ENCODE results near the gene INHBC.

Gene INHBC

DNA sequence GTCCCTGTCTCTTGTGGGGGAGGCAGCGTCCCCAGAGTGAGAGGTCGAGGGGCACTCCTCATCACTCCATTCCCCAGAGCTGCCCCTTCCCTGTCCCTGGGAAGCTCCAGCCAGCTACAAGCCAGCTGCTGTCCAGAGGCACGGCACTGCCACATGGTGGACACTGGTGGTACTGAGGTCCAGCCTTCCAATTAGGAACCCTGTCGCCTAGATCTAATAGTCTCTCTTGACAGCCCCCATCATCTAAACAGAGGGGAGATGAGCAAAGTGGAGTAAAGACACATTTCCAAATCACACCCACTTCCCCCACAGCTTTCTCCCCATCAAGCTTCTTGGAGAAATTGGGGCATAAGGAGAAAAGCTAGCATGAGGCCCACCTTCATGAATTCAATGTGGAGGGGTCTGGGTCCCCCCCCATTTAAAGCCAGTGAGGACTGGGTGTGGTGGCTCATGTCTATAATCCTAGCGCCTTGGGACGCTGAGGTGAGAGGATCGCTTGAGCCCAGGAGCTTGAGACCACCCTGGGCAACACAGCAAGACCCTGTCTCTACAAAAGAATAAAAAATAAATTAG lies 18.4 kb downstream of the INHBC start:
- peak in 1 of 2 donors; percentile 41 for DNase-seq (ENCODE audit: low read depth in 1 of 2, low spot score in 1 of 2)

DNA sequence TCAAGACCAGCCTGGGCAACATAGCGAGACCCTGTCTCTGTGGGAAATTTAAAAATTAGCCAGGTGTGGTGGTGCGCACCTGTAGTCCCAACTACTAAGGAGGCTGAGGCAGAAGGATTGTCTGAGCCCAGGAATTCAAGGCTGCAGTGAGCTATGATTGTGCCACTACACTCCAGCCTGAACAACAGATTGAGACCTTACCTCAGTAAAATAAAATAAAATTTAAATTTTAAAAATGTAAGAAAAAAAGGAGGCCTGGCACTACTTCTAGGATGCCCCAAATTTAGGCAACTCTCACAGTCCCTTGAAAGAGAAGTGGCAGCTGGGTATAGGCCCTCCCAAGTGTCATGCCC lies 19.6 kb downstream of the INHBC start:
- DNase-seq (ENCODE audit: low read depth in 1 of 2, low spot score in 1 of 2): no peak

DNA sequence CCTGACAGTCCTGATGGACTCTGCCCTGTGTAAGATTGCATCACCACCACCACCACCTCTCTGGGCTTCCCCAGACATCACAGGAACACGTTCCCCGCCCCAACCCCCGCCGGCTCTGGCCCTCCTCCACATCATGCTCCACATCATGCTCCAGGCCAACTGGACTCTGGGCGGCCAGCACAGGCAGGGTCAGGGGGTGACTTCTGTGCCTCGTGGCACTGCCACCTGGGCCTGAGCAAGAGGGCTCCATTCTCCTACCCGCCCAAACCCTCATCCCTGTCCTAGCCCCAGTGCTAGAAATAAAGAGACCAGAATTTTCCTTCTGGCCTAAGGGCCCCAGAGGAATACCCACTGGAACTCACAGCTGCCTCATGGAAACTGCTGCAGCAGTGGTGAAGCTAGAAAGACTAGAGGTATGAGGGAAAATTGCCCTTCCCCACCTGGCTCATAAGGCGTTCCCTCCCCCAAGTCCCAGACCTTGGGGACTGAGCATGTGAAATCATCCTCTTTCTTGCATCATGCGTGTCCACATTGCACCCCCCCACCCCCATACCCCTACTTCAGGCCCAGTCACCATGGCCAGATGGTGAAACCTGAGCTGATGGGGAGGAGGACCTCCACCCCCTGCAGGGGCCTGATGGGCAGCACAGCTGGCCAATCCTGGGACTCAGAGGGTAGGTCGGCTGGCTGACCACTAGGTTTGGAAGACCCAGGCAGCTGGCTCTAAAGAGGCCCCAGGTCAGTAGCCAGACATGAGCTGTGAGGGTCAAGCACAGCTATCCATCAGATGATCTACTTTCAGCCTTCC lies 20.2 kb downstream of the INHBC start, which contains the start of gene INHBE:
Gene INHBE (plus strand): TSS at position 742 of the 808 bp plus-strand sequence. CDS start 230 bp downstream, outside the sequence.
- DNase-seq (ENCODE audit: low read depth in 1 of 2, low spot score in 1 of 2): no peak

DNA sequence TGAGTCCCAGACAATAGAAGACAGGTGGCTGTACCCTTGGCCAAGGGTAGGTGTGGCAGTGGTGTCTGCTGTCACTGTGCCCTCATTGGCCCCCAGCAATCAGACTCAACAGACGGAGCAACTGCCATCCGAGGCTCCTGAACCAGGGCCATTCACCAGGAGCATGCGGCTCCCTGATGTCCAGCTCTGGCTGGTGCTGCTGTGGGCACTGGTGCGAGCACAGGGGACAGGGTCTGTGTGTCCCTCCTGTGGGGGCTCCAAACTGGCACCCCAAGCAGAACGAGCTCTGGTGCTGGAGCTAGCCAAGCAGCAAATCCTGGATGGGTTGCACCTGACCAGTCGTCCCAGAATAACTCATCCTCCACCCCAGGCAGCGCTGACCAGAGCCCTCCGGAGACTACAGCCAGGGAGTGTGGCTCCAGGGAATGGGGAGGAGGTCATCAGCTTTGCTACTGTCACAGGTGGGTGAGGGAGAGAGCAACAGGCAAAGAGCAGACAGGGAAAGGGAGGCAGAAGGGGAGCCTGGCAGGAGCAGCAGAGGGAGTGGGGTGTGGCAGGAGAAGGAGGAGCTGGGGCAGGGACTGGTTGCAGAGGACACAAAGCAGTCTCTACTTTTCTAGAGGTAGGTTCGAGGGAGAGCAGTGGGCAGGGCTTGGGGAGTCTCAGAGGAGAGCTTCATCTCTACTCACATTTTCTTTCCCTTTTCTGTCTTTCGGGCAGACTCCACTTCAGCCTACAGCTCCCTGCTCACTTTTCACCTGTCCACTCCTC lies 21.0 kb downstream of the INHBC start:
- DNase-seq (ENCODE audit: low read depth in 1 of 2, low spot score in 1 of 2): no peak

DNA sequence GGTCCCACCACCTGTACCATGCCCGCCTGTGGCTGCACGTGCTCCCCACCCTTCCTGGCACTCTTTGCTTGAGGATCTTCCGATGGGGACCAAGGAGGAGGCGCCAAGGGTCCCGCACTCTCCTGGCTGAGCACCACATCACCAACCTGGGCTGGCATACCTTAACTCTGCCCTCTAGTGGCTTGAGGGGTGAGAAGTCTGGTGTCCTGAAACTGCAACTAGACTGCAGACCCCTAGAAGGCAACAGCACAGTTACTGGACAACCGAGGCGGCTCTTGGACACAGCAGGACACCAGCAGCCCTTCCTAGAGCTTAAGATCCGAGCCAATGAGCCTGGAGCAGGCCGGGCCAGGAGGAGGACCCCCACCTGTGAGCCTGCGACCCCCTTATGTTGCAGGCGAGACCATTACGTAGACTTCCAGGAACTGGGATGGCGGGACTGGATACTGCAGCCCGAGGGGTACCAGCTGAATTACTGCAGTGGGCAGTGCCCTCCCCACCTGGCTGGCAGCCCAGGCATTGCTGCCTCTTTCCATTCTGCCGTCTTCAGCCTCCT lies 21.6 kb downstream of the INHBC start:
- DNase-seq (ENCODE audit: low read depth in 1 of 2, low spot score in 1 of 2): no peak

DNA sequence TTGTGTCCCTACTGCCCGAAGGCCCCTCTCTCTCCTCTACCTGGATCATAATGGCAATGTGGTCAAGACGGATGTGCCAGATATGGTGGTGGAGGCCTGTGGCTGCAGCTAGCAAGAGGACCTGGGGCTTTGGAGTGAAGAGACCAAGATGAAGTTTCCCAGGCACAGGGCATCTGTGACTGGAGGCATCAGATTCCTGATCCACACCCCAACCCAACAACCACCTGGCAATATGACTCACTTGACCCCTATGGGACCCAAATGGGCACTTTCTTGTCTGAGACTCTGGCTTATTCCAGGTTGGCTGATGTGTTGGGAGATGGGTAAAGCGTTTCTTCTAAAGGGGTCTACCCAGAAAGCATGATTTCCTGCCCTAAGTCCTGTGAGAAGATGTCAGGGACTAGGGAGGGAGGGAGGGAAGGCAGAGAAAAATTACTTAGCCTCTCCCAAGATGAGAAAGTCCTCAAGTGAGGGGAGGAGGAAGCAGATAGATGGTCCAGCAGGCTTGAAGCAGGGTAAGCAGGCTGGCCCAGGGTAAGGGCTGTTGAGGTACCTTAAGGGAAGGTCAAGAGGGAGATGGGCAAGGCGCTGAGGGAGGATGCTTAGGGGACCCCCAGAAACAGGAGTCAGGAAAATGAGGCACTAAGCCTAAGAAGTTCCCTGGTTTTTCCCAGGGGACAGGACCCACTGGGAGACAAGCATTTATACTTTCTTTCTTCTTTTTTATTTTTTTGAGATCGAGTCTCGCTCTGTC lies 22.3 kb downstream of the INHBC start:
- DNase-seq (ENCODE audit: low read depth in 1 of 2, low spot score in 1 of 2): no peak

DNA sequence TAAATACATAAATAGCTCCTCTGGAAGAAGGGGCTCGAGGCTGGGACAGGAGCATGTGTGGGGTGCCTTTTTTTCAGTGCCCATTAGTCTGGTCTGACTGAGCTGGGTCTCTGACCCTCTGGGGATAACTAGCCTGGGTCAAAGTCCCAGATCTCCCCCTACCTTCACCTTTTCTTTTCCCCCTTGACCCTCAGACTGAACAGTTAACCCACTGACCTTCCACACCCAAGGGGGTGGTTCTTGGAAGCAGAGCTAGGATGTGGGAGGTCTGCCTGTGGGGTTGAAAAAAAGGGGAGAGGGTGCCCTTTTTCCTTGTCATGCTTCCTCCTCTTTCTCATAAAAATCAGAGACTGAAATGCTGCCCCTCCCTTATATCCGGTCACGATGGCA lies 24.1 kb downstream of the INHBC start:
- no peak for DNase-seq (ENCODE audit: low read depth in 1 of 2, low spot score in 1 of 2)

DNA sequence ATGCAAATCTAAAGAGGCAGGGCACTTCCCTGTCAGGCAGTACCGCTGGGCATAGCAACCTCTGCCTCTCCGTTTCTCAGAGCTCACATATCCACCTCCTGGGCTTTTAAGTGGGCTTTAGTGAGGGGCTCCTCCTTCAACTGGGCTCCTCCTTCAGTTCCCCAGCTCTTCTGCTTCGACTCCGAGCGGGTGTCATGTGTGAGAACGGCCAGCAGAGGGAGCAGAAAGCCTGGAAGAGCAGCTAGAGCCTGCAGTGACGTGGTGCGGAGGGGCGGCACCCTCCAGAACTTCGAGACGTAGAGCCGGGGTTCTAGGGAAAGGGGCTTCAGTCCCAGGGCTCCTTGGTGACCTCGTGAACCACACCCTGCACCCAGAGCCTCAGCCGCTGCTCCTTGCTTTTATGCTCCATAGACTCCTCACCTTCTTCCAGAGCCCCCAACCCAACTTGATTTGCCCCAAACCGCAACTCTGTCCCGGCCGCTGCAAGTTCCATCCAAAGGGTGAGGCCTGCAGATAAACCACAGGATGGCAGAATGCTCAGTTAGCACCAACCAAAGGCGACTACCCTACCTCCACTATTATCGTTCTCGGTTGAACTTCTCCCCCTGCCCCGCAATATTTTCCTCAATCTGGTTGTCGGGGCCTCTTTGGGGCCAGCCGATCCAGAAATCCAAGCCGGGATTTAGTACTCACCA lies 24.6 kb downstream of the INHBC start:
- DNase-seq (ENCODE audit: low read depth in 1 of 2, low spot score in 1 of 2): peak; percentile 81 to 87

DNA sequence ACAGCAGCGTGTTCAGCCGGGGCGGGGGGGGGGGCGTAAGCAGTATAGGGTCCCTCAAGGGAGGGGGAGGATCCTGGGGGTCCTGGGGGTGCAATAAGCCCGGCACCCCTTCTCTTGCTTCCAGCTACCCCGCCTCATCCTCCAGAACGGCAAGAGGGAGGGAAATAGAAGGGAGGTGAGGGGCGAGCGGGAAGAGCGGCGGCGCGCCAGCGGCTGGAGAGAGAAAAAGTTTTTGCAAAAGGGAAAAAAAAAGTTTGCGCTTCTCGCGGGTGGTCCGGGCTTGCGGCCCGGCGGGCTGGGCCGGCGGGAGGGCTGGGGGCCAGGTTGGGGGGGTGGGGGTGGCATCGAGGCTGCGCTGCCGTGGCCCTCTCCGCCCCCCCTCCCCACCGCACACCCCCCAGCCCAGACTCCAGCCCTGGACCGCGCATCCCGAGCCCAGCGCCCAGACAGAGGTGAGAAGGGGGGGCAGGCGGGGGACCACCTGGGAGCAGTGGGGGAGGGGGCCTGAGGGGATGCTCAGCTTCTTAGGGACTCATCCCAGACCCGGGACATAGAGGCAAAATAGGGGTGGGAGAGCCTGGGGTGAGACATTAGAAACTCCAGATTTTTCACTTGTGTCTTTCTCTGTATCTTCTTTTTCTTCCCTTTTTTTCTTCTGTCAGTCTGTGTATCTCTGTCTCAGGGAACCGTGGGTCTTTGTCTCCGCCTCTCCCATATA lies 25.3 kb downstream of the INHBC start, which contains the start of gene GLI1:
Gene GLI1 (plus strand): TSS at position 36 of the 718 bp plus-strand sequence. CDS start 3,907 bp downstream, outside the sequence.
- DNase-seq (ENCODE audit: low read depth in 1 of 2, low spot score in 1 of 2): no peak

DNA sequence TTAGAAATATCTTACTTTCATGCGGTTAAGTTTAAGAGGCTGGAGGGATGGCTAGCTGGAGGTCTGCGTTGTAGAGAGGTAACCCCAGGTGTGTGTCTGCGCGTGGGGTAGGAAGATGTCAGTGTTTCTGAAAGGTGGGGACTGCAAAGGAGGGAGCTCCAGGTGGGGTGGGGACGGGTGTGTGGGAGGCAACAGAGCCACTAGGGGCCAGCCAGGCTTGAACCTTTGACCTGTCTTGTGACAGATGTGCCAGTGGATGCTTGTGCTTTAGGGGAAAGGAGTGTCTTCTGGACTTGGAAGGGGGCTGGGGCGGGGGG lies 25.8 kb downstream of the INHBC start:
- no peak for DNase-seq (ENCODE audit: low read depth in 1 of 2, low spot score in 1 of 2)

DNA sequence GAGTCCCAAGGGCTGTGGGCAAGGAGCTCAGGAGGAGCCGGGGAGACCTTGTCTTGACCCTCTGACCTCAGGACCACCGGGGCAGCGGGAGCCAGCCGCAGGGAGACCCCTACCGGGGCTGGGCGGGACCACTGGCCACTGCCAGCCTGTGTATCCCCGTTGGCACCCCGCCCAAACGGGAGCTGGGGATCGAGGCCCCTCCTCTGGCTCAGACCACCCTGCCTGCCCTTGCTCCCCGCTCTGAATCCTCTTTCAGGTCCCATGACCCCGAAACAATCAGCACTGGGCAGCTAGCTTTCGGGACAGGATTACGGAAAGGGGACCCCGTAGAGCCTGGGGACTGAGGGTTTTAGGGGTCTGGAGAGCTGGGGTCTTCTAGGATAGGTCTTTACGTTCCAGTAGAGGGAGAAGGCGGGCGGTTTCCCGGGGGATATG lies 26.3 kb downstream of the INHBC start:
- DNase-seq (ENCODE audit: low read depth in 1 of 2, low spot score in 1 of 2): no peak

DNA sequence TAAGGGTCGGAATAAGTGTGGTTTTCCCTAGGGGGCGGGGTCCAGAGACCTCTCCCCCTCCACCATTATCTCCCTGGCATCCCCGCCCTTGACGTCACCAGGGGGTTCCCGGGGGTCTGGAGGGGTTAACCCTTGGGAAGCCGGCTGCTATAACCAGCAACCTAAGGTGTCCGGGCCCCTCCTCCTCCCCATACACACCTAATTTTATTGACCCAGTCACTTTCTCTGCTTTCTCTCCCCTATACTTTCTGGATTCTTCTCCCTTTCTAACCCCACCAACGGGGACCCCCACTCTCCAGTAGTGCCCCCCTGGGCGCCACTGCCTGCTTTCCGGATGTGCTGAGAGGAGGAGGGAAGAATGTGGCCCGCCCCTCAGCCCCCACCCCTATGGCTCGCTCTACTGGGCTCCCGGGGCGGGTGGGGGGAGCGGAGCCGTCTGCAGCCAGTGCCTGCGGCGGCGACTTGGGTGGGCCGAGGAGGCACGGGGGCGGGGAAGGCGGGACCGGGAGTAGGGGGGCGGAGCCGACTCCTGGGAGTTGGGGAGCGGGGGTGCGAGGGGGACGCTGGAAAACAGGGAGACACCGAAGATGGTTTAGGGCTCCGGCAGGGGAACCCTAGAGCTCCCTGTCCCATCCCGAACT lies 26.8 kb downstream of the INHBC start:
- DNase-seq (ENCODE audit: low read depth in 1 of 2, low spot score in 1 of 2): no peak

DNA sequence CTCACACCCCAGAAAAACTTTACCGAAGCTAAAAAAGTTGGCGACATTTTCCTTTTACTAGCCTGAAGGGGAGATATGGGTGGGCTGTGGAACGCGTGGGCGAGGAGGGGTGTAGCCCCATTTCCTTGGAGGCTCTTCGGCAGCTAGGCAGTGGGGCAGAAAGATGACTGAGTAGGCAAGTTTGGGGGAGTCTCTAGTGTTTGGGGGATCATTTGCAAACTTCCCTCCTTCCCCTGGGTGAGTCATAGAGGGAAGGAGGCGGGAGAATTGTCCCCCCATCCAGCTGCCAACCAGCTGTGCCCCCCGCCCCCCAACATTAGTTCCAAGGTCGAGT lies 27.3 kb downstream of the INHBC start:
- DNase-seq (ENCODE audit: low read depth in 1 of 2, low spot score in 1 of 2): no peak

DNA sequence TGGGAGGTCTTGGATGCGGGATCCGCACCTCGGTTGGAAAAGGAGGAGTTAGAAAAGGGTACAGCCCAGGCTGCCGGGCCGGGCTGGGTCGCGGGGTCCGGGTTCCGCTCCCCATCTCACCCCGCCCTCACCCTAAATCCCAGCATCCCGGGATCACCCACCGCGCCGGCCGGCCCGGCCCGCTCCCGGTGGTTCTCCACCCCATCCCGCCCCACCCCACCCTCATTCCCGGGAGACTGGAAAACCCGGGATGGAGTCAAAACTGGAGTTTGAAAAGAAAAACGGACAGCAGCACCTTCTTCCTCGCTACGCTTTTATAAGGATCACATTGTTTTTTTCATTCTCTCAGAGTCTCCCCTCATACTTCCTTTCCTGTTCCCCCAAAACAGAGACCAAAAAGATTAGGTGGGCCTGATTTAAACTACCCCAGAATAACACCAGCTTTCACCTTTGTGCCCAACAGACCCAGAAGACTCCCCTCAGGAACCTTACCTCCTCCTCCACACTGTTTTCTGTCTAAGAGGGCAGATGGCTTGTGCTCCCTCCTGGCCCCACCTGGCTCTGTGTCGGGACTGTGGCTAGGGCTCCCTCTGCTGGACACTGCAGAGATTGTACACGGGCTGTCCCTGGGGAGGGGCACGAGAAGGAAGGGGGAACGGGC lies 27.8 kb downstream of the INHBC start:
- DNase-seq (ENCODE audit: low read depth in 1 of 2, low spot score in 1 of 2): peak; percentile 78 to 82

DNA sequence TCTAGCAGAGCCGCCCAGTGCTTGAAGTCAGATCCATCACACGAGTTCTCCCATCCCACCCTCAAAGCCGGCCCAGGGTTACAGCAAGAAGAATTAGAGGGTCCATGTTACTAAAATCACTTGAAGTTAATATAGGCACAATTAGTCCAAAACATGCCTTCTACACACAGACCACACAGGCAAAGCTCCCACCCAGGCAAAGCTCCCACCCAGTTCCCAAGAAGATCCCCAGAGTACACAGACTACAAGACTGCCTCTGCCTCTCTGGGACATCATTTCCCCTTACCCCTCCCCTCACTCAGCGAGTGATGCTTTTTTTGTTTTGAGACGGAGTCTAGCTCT lies 28.3 kb downstream of the INHBC start:
- no peak for DNase-seq (ENCODE audit: low read depth in 1 of 2, low spot score in 1 of 2)

DNA sequence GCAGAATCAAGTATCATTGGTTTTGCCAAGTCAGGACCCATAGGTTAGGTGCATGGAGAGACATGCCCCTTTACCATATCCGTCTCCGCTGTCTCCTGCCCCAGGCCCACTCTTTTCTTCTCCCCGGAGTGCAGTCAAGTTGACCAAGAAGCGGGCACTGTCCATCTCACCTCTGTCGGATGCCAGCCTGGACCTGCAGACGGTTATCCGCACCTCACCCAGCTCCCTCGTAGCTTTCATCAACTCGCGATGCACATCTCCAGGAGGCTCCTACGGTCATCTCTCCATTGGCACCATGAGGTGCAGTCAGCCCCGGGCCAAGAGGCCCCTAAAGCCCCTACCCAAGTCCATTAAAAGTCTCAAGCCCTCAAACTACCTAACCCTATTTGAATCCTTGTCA lies 30.0 kb downstream of the INHBC start:
- no peak for DNase-seq (ENCODE audit: low read depth in 1 of 2, low spot score in 1 of 2)

DNA sequence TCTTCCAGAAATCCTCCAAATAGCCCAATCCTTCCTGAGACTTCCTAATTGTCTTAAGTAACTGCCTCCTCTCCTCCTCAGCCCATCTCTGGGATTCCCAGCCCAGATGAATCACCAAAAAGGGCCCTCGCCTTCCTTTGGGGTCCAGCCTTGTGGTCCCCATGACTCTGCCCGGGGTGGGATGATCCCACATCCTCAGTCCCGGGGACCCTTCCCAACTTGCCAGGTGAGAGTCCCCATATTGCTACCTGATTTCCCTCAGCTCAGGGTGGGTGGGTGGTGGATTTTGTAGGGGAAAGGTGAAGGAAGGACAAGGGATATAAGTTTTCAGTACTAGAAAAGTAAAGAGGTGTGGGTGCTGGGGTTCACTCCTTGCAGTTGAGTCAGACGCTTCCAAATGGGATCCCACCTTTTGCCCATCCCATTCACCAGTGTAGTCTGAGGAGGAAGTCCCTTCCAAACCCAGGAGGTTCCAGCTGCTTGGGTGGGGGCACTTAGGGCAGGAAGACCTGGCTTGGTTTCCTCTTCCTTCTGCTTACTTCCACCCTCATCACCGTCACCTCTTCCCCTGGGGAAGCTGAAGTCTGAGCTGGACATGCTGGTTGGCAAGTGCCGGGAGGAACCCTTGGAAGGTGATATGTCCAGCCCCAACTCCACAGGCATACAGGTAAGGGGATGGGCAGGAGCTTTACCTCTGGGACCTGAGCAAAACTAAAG lies 30.6 kb downstream of the INHBC start:
- DNase-seq (ENCODE audit: low read depth in 1 of 2, low spot score in 1 of 2): no peak

DNA sequence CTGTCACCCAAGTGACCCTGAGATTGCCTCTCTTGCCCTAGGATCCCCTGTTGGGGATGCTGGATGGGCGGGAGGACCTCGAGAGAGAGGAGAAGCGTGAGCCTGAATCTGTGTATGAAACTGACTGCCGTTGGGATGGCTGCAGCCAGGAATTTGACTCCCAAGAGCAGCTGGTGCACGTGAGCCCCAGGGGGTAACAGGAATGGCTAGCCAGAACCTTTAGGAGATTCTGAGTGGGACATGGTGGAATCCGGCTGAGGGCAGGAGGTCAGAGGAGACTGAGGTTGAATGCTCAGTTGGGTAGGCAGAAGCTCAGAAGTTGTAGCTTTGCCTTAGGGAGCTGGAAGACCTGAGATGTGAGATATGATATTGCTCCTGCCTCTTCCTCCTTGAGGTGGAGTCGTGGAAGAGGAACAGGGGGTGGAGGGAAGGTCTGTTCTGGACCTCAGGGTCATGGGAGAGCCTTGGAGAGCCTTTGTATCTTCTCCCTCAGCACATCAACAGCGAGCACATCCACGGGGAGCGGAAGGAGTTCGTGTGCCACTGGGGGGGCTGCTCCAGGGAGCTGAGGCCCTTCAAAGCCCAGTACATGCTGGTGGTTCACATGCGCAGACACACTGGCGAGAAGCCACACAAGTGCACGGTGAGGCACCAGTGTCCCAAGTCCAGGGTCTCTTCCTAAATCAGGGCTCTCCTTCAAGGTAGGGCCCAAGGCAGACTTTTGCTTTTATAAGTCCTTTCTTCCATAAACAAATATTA lies 31.3 kb downstream of the INHBC start:
- no peak for DNase-seq (ENCODE audit: low read depth in 1 of 2, low spot score in 1 of 2)

Data from stimulated activated CD4-positive, alpha-beta T cell treated with anti-CD3 and anti-CD28 coated beads, Interleukin-15, amount 100 ng/mL, for 1 hour (primary cell).